Measurements from ENCODE around the gene GYG2.
A peak's percentile ranks its signal among the peaks of the same experiment; 100 is the strongest.
"Not testable (repeated sequence)": the region's sequence is repeated elsewhere in the genome, so short reads cannot be mapped to it uniquely, and the experiment has no call there.

Gene GYG2

DNA sequence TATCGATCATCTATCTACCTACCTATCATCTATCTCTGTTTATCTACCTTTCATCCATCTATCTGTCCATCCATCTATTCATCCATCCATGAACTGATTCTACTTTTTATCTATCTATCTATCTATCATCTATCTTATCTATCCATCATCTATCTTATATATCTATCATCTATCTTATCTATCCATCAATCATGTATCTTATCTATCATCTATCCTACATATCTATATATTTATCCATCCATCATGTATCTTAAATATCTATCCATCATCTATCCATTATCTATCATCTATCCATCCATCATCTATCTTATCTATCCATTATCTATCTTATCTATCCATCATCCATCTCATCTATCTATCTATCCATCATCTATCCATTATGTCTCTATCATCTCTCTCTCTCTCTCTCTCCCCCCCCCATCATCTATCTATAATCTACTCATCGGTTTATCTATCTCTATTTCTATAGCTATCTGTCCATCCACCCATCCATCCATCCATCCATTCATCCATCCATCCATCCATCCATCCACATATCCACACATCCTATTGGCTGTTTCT is 79.5 kb downstream of the GYG2 start:
- DNase-seq, result no peak

DNA sequence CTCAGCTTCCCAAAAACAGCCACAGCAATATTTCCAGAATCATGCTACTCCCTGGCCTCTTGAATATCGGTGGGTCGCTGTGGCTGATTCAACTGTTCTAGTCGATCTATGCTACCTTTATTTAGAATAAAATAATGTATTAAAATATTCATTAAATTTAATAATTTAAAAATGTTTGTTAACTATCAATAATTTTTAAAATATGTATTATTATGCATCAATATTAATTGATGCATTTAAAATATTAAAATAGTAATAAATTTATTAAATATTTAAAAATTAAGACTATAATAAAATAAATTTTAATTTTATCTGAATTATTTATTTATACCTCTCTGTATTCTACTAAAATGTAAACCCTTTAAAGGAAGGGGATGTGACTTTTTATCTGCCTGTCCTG is 81.4 kb downstream of the GYG2 start:
- DNase-seq, result no peak

DNA sequence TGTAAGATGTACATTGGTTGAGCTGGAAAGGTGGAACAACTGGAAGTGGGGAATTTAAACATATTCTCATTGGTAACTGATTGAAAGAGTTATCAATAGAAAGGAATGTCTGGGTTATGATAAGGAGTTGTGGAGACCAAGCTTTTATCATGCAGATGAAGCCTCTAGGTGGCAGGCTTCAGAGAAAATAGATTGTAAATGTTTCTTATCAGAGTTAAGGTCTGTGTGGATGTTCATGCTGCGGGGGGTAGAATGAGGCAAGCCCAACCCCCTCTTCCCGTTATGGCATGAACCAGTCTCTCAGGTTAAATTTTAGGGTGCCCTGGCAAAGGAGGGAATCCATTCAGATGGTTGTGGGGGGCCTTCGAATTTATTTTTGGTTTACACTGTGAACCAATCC is 84.4 kb downstream of the GYG2 start:
- no peak for DNase-seq

DNA sequence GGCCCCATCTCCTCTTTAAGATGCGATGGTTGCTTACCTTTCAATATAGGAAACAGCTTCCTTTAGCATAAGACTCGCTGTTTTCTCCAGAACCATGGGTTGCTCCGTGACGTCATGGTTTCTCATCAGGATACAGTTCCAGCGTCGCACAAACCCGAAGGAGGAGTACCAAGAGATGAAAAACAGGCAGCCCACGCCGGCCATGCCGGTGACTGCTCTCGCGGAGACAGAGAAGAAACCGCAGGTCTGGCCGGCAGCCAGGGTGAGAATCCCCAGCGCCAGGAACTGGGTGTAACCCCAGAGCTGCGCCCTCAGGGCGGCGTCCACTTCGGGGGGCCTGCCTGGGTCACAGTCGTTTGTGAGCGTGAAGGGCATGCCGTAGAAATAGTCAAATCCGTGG is 89.0 kb downstream of the GYG2 start:
- DNase-seq, result no peak

DNA sequence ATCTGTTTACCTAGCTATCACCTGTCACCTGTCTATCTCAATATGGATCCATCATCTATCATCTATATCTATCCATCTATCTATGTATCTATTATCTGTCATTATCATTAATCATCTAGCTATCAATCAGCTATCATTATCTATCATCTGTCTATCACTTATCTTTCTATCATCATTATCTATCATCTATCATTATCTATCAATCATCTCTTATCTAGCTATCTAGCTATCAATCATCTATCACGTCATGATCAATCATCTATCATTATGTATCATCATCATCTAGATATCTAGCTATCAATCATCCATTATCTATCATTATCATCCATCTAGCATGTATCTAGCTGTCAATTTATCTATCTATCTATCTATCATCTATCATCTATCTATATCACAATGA is 92.5 kb downstream of the GYG2 start:
- DNase-seq, result no peak

DNA sequence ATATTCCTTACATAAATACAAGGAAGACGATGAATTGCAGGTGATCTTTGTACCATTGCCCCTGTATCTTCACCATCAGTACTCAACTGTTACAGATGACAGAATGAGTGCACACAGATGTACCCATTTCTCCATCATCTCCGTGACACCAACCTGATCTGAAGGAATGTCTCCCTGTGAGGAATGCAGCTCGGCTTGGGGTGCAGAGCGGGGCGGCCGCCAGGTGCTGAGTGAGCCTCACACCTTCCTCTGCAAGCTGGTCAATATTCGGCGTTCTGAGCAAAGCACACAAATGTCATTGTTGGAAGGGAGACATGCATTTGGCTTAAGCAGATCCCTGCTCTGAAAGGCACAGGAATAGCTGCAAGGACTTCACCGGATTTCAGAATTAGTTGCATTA is 93.0 kb downstream of the GYG2 start:
- DNase-seq, result no peak

DNA sequence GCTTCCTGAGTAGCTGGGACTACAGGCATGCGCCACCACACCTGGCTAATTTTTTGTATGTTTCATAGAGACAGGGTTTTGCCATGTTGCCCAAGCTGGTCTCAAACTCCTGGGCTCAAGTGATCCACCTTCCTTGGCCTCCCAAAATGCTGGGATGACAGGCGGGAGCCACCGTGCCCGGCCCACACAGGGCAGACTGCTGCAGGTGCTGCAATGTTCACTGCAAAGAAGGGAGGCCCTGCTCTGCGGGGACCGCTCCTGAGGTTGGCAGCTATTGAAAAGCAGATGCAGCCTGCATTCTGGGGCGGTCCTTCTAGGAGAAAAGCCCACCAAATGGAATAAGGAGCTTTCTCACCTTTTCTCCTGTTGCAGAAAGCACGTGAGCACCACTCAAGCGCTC is 95.4 kb downstream of the GYG2 start:
- no peak for DNase-seq

DNA sequence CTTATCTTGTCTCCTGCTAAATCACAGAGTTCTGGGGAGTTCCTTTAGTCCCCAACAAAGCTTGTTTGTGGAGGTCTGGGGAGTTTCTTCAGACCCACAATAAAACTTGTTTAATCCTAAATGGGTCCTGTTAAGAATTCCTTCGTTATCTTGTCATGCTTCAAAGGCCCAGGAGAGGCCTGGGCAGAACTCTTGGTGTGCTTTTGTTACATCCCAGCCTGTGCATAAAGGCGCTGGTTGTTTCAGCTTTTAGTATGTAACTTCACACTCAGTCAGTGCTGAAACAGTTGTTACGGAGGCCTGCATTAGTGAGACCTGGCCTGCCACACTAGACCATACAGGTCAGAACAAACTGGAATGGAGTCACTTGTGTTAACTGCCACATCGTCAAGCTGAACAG is 97.5 kb downstream of the GYG2 start:
- not testable (repeated sequence) for DNase-seq

DNA sequence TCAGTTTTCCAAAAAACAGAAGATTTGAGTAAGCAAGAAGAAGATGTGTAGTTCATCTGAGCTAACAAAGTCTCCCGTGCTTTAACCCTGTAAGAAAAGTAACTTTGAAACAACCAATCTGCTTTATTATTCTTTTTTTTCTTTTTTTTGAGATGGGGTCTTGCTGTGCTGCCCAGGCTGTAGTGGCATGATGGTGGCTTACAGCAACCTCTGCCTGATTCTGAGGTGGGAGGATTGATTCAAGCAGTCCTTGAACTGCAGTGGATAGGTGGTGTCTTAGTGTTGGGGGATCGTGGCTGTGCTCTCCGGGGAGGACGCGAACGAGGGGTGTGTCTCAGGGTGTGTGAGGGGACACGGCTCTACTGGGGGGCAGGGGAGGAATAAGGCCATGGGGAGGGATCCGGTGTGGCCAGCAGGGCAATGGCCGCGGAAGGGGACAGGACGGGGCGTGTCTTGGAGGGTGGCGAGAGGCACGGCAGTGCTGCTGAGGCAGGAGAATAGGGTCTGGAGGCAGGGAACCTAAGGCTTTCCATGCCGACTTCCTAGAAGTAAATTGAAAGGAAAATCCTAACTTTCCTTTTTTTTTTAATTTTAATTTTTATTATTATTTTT is 98.0 kb downstream of the GYG2 start:
- no peak for DNase-seq

DNA sequence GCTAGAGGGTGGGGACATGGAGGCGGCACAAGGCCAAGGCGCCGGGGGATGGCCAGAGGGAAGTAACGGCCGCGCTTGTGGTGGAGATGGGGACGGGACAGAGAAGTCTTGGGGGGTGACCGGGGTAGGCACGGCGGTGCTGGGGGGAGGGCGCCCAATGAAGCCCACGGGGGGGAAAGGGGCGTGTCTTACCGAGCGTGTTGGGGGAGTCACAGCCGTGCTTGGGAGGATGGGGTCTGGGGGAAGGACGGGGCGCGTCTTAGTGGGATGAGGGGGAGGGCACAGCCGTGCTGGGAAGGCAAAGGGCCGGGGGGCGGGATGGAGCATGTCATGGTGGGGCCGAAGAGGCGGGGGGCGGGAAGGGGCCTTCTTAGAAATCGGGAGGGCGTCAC is 99.5 kb downstream of the GYG2 start:
- DNase-seq, result peak; percentile 61 to 79 (median 61)

DNA sequence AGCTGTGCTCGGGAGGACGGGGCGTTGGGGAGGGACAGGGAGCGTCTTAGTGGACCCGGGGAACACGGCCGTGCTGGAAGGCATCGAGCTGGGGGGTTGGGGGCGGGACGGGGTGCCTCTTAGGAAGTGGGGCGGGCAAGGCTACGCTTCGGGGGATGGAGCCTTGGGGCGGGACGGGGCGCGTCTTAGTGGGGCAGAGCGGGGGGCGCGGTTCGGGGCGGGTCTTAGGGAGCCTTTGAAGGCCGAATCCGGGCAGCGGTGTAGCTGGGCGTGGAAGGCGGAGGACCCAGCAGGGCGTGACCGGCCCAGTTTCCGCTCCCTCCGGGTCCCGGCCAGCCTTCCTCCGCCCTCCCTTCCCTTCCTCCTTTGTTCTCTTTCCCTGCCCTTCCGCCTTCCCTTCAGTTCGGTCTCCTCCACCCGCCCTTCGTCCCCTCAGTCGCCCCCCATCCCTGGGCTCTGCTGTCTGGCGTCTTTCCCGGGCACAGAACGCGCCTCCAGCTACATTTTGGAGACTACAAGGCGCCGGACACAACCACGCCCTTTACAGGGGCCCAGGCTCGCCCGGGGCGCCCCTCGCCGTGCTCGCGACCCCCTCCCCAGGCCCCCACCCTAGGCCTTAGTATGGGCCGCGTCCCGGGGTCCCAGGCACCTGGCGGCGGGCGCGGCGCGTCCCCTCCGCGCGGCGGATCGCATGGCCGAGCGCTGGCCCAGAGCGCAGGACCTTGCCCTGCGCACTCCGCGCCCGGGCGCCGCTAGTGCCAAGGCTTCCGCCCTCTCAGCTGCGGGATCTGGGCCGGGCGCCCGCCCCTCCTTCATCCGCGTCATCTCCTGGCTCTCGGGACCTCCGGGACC is 100.1 kb downstream of the GYG2 start, which contains the start of gene ARSD:
Gene ARSD (minus strand): TSS at position 757 of the 852 bp plus-strand sequence. CDS start 64 bp downstream, at position 693.
- DNase-seq, result peak; percentile 83 to 95 (median 92)

DNA sequence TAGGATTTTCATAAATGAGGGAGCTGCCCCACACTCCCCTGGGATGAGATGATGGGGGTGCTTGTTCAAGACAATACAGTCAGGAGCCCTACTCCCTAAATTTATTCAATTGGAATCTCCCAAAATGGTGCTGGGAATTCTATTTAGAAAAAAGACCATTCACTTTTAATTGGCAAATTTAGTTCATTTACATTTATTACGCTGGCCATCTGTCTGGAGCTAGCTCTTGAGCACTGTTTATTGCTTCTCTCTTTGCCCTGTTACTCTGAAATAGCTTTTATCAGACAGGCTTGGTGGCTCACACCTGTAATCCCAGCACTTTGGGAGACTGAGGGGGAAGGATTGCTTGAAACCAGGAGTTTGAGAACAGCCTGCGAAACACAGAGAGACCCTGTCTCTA is 102.4 kb downstream of the GYG2 start:
- no peak for DNase-seq

DNA sequence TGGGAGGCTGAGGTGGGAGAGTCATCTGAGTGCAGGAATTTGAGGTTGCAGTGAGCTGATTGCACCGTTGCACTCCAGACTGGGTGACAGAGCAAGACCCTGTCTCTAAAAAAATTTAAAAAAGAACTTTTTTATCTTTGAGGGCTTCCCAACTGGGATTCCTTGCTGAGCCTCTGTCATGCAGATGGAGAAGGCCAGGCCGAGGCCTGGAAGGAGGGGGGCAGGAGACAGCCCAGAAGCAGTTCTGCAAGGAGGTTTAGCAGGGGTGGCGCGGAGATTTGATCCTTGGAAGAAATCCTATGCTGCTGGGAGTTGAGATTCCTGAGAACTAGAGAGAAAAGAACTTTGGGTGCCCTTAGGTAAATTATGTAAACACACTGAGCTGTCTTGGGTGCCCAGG is 102.9 kb downstream of the GYG2 start:
- DNase-seq, result no peak
